Neural progenitor cell (in vitro differentiated cells): Measurements from ENCODE around the gene SCAPER. TPM values are rescaled to one million over a fixed set of nuclear protein-coding genes. Genes with fewer than 3 reads are reported as not detected.

Experiments
- DNase-seq: peaks from one replicate; pipeline ENCODE4 v3.0.0-alpha.2; 2016; ENCODE audit warnings: low spot score
- H2AFZ ChIP-seq: fragments of 200-600 bp; sonication (generic); replicated peaks from 2 replicates; pipeline ENCODE4 v1.6.1; 2016; ENCODE audit warnings: antibody characterized with exemption
- H3F3A ChIP-seq: fragments of 200-600 bp; sonication (generic); 2 replicates; pipeline ENCODE4 v1.6.1; 2016; ENCODE audit warnings: antibody characterized with exemption, low read depth
- H3K27ac ChIP-seq: fragments of 200-600 bp; sonication (generic); 2 replicates; pipeline ENCODE4 v1.5.1; 2016; ENCODE audit warnings: mild to moderate bottlenecking
- H3K27me3 ChIP-seq: fragments of 200-600 bp; sonication (generic); 2 replicates; pipeline ENCODE4 v1.6.1; 2016; ENCODE audit warnings: mild to moderate bottlenecking, moderate library complexity
- H3K36me3 ChIP-seq: fragments of 200-600 bp; sonication (generic); 2 replicates; pipeline ENCODE4 v1.5.1; 2016
- H3K4me1 ChIP-seq: fragments of 200-600 bp; sonication (generic); 2 replicates; pipeline ENCODE4 v1.6.1; 2016; ENCODE audit warnings: mixed run types
- H3K4me2 ChIP-seq: fragments of 200-600 bp; sonication (generic); 2 replicates; pipeline ENCODE4 v1.6.1; 2016
- H3K4me3 ChIP-seq: fragments of 200-600 bp; sonication (generic); 2 replicates; pipeline ENCODE4 v1.5.1; 2016
- H3K79me2 ChIP-seq: fragments of 200-600 bp; sonication (generic); 2 replicates; pipeline ENCODE4 v1.6.1; 2016; ENCODE audit warnings: low read depth
- H3K9ac ChIP-seq: fragments of 200-600 bp; sonication (generic); 2 replicates; pipeline ENCODE4 v1.6.1; 2016
- H3K9me3 ChIP-seq: fragments of 200-600 bp; sonication (generic); 2 replicates; pipeline ENCODE4 v1.5.1; 2016; ENCODE audit warnings: low read depth
- H4K20me1 ChIP-seq: fragments of 200-600 bp; sonication (generic); 2 replicates; pipeline ENCODE4 v1.6.1; 2016; ENCODE audit warnings: low read depth
- H3K27ac Mint-ChIP-seq: 3 replicates; pipeline ENCODE4 v1.8.0; 2021; ENCODE audit warnings: mixed read lengths
- H3K27me3 Mint-ChIP-seq: 2 replicates; pipeline ENCODE4 v1.8.0; 2022; ENCODE audit warnings: low read depth, mild to moderate bottlenecking, inconsistent platforms, moderate library complexity, mixed read lengths; ENCODE audit not compliant: insufficient read depth
- H3K36me3 Mint-ChIP-seq: 3 replicates; pipeline ENCODE4 v1.8.0; 2021; ENCODE audit warnings: mixed read lengths
- H3K4me1 Mint-ChIP-seq: 3 replicates; pipeline ENCODE4 v1.8.0; 2021; ENCODE audit warnings: mixed read lengths
- H3K4me3 Mint-ChIP-seq: 3 replicates; pipeline ENCODE4 v1.8.0; 2021; ENCODE audit warnings: mild to moderate bottlenecking, moderate library complexity, mixed read lengths
- H3K9me3 Mint-ChIP-seq: 3 replicates; pipeline ENCODE4 v1.8.0; 2020; ENCODE audit warnings: mixed read lengths
- CTCF ChIP-seq: fragments of 200-600 bp; sonication (generic); IDR thresholded peaks from 2 replicates; pipeline ENCODE4 v1.5.1; 2017; ENCODE audit warnings: antibody characterized with exemption, mild to moderate bottlenecking
- EZH2 ChIP-seq: fragments of 200-600 bp; sonication (generic); IDR thresholded peaks from 2 replicates; pipeline ENCODE4 v1.6.1; 2017; ENCODE audit warnings: antibody characterized with exemption, mild to moderate bottlenecking, moderate library complexity
- EZH2phosphoT487 ChIP-seq: fragments of 200-600 bp; sonication (generic); IDR thresholded peaks from 2 replicates; pipeline ENCODE4 v1.6.1; 2017; ENCODE audit warnings: antibody characterized with exemption
- total RNA-seq: library from RNA; depleted of rRNA; stranded (reverse); fragments of >200 nt; gene quantifications from 2 replicates; pipeline ENCODE4 v1.2.3, GENCODE V29; 2015; ENCODE audit warnings: low replicate concordance

The SCAPER gene
- total RNA-seq, 1 donor from 2014 or later, result 20.4 TPM

GRCh38 chr15:76916369-76916768 lies 11.2 kb upstream of the SCAPER start:
- no peaks in the 10 kb centered on the region for H3K4me1 Mint-ChIP-seq
- no peak overlapping the region for H3K4me3 Mint-ChIP-seq
- Histone ChIP-seq H3K9ac (no peak overlapping the region), H3K4me1 (no peaks in the 10 kb centered on the region), H3K9me3 (no peaks in the 10 kb centered on the region), H3K36me3 (no peaks in the 10 kb centered on the region), H3K27me3 (no peaks in the 10 kb centered on the region), H3K79me2 (no peaks in the 10 kb centered on the region), H3K4me2 (no peak overlapping the region), H2AFZ (no peak overlapping the region), H3K27ac (no peak overlapping the region), H3K4me3 (no peak overlapping the region), H3F3A (no peaks in the 10 kb centered on the region), H4K20me1 (no peaks in the 10 kb centered on the region)
- no peaks in the 10 kb centered on the region for H3K9me3 Mint-ChIP-seq
- H3K27me3 Mint-ChIP-seq, result peaks cover 8% of the 10 kb centered on the region
- no peak overlapping the region for H3K27ac Mint-ChIP-seq
- no peak for TF ChIP-seq CTCF
- TF ChIP-seq EZH2, result no peak
- no peak for TF ChIP-seq EZH2phosphoT487
- no peaks in the 10 kb centered on the region for H3K36me3 Mint-ChIP-seq
- no peak for DNase-seq

DNA sequence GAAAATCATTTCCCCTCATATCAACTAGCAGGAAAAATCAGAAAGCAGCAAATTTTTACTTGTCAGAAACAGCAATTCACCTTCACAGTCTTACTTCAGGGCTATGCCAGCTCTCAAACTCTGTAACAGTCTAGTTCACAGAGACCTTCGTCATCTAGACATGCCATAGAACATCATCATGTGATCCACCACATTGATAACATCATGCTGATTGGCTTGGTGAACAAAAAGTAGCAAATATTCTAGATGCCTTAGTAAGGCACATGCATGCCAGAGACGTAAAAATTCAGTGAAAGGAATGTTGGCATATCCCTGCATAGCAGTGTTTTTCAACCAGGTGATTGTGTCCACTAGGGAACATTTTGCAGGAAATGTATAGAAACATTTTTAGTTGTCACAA lies 8.6 kb upstream of the SCAPER start:
- Histone ChIP-seq H3K36me3 (no peaks in the 10 kb centered on the region), H3K79me2 (no peaks in the 10 kb centered on the region), H2AFZ (no peak overlapping the region), H3K9me3 (no peaks in the 10 kb centered on the region), H3K4me3 (no peak overlapping the region), H3K27me3 (no peaks in the 10 kb centered on the region), H4K20me1 (no peaks in the 10 kb centered on the region), H3K4me2 (no peak overlapping the region), H3K4me1 (no peaks in the 10 kb centered on the region), H3K9ac (no peak overlapping the region), H3K27ac (no peak overlapping the region), H3F3A (no peaks in the 10 kb centered on the region)
- Mint-ChIP-seq H3K4me1 (no peaks in the 10 kb centered on the region), H3K4me3 (no peak overlapping the region), H3K27me3 (peaks cover 9% of the 10 kb centered on the region), H3K36me3 (no peaks in the 10 kb centered on the region), H3K27ac (no peak overlapping the region), H3K9me3 (no peaks in the 10 kb centered on the region)
- DNase-seq, result no peak
- TF ChIP-seq EZH2phosphoT487, result no peak
- TF ChIP-seq CTCF, result no peak
- no peak for TF ChIP-seq EZH2

GRCh38 chr15:76912430-76912829 lies 7.3 kb upstream of the SCAPER start:
- H3K36me3 ChIP-seq, result no peaks in the 10 kb centered on the region
- DNase-seq, result no peak
- H3K9me3 ChIP-seq, result no peaks in the 10 kb centered on the region
- TF ChIP-seq EZH2, result no peak
- no peak for TF ChIP-seq EZH2phosphoT487
- no peak for TF ChIP-seq CTCF
- no peaks in the 10 kb centered on the region for H3K4me1 ChIP-seq
- no peaks in the 10 kb centered on the region for H4K20me1 ChIP-seq
- H2AFZ ChIP-seq, result no peak overlapping the region
- H3K9ac ChIP-seq, result no peak overlapping the region
- Mint-ChIP-seq H3K4me3 (no peak overlapping the region), H3K36me3 (no peaks in the 10 kb centered on the region), H3K27ac (no peak overlapping the region), H3K9me3 (no peaks in the 10 kb centered on the region), H3K27me3 (peaks cover 9% of the 10 kb centered on the region), H3K4me1 (no peaks in the 10 kb centered on the region)
- no peak overlapping the region for H3K27ac ChIP-seq
- H3K4me3 ChIP-seq, result no peak overlapping the region
- H3K4me2 ChIP-seq, result no peak overlapping the region
- no peaks in the 10 kb centered on the region for H3K79me2 ChIP-seq
- H3F3A ChIP-seq, result no peaks in the 10 kb centered on the region
- H3K27me3 ChIP-seq, result peaks cover 4% of the 10 kb centered on the region
